Endothelial cell (in vitro differentiated cells): ENCODE results near the gene MED31. TPM values are rescaled to one million over a fixed set of nuclear protein-coding genes. Genes with fewer than 3 reads are reported as not detected.

Source experiments
- DNase-seq: peaks from one replicate; pipeline ENCODE4 v3.0.0; 2021; ENCODE audit warnings: low spot score
- H3K27ac Mint-ChIP-seq: one replicate; pipeline ENCODE4 v1.8.0; 2021; ENCODE audit warnings: mixed read lengths, inconsistent platforms; ENCODE audit not compliant: unreplicated experiment
- H3K27me3 Mint-ChIP-seq: one replicate; pipeline ENCODE4 v1.8.0; 2021; ENCODE audit warnings: mild to moderate bottlenecking, moderate library complexity, mixed read lengths, inconsistent platforms; ENCODE audit not compliant: unreplicated experiment
- H3K36me3 Mint-ChIP-seq: one replicate; pipeline ENCODE4 v1.8.0; 2021; ENCODE audit warnings: mild to moderate bottlenecking, low read depth, mixed read lengths, inconsistent platforms; ENCODE audit not compliant: unreplicated experiment
- H3K4me1 Mint-ChIP-seq: one replicate; pipeline ENCODE4 v1.8.0; 2021; ENCODE audit warnings: mild to moderate bottlenecking, mixed read lengths, inconsistent platforms; ENCODE audit not compliant: unreplicated experiment
- H3K4me3 Mint-ChIP-seq: one replicate; pipeline ENCODE4 v1.8.0; 2021; ENCODE audit warnings: mild to moderate bottlenecking, mixed read lengths, inconsistent platforms; ENCODE audit not compliant: unreplicated experiment
- H3K9me3 Mint-ChIP-seq: one replicate; pipeline ENCODE4 v1.8.0; 2021; ENCODE audit warnings: mixed read lengths, inconsistent platforms; ENCODE audit not compliant: unreplicated experiment
- CTCF ChIP-seq: fragments of 200-600 bp; sonication (generic); IDR thresholded peaks from one replicate; pipeline ENCODE4 v1.5.0; 2021; ENCODE audit warnings: antibody characterized with exemption; ENCODE audit not compliant: unreplicated experiment
- total RNA-seq: library from RNA; stranded (reverse); fragmentation: NEBNext Ultra II Directional; extraction: Animal tissue kit (Norgen Biotek cat#: 25700); gene quantifications from one replicate; pipeline ENCODE4 v1.2.1, GENCODE V29; 2021; ENCODE audit not compliant: unreplicated experiment

Gene MED31
- total RNA-seq, 1 donor from 2014 or later = 18.3 TPM

- no peak for DNase-seq
- no peaks in the 10 kb centered on the region for H3K36me3 Mint-ChIP-seq
- no peak overlapping the region for H3K4me3 Mint-ChIP-seq
- peaks cover 1% of the 10 kb centered on the region for H3K27me3 Mint-ChIP-seq
- H3K4me1 Mint-ChIP-seq = peaks cover 14% of the 10 kb centered on the region
- no peak for TF ChIP-seq CTCF
- no peaks in the 10 kb centered on the region for H3K9me3 Mint-ChIP-seq
- H3K27ac Mint-ChIP-seq = no peak overlapping the region
These were observed 31.8 kb upstream of the MED31 start for GRCh38 chr17:6683081-6683684.

- H3K36me3 Mint-ChIP-seq = no peaks in the 10 kb centered on the region
- H3K27ac Mint-ChIP-seq = no peak overlapping the region
- peaks cover 19% of the 10 kb centered on the region for H3K4me1 Mint-ChIP-seq
- H3K4me3 Mint-ChIP-seq = no peak overlapping the region
- H3K27me3 Mint-ChIP-seq = peaks cover 1% of the 10 kb centered on the region
- DNase-seq = no peak
- no peak for TF ChIP-seq CTCF
- H3K9me3 Mint-ChIP-seq = no peaks in the 10 kb centered on the region
These were observed 30.9 kb upstream of the MED31 start for GRCh38 chr17:6682339-6682738.

- peaks cover 1% of the 10 kb centered on the region for H3K27me3 Mint-ChIP-seq
- no peak overlapping the region for H3K4me3 Mint-ChIP-seq
- H3K36me3 Mint-ChIP-seq = no peaks in the 10 kb centered on the region
- H3K27ac Mint-ChIP-seq = no peak overlapping the region
- TF ChIP-seq CTCF = no peak
- no peak for DNase-seq
- H3K4me1 Mint-ChIP-seq = peaks cover 19% of the 10 kb centered on the region
- no peaks in the 10 kb centered on the region for H3K9me3 Mint-ChIP-seq
These were observed 30.3 kb upstream of the MED31 start for GRCh38 chr17:6681671-6682070.

- Mint-ChIP-seq H3K9me3 (no peaks in the 10 kb centered on the region), H3K36me3 (no peaks in the 10 kb centered on the region), H3K4me3 (no peak overlapping the region), H3K27ac (no peak overlapping the region), H3K4me1 (peaks cover 19% of the 10 kb centered on the region), H3K27me3 (peaks cover 1% of the 10 kb centered on the region)
- TF ChIP-seq CTCF = no peak
- DNase-seq = no peak
These were observed 29.8 kb upstream of the MED31 start for GRCh38 chr17:6681176-6681575.

- no peak for TF ChIP-seq CTCF
These were observed 27.8 kb upstream of the MED31 start for GRCh38 chr17:6679241-6679640.

More at GRCh38 chr17:6679241-6679640, 27.8 kb upstream of the MED31 start:
- peaks cover 17% of the 10 kb centered on the region for H3K4me1 Mint-ChIP-seq
- no peaks in the 10 kb centered on the region for H3K27me3 Mint-ChIP-seq
- no peak overlapping the region for H3K27ac Mint-ChIP-seq
- no peak overlapping the region for H3K4me3 Mint-ChIP-seq
- no peaks in the 10 kb centered on the region for H3K9me3 Mint-ChIP-seq
- H3K36me3 Mint-ChIP-seq = no peaks in the 10 kb centered on the region
- DNase-seq = no peak
